Transverse colon (tissue), 4 donors: ENCODE measurements around the gene ANO1. TPM values are rescaled to one million over a fixed set of nuclear protein-coding genes. Genes with fewer than 3 reads are reported as not detected.

ENCODE experiments used
- DNase-seq: peaks from one replicate; pipeline ENCODE4 v3.0.0-alpha.2; 2019
- H3K27ac ChIP-seq, 4 donors: fragments of 200-600 bp; sonication (generic); 2 replicates each; pipeline ENCODE4 v1.5.1; 2016 to 2018; ENCODE audit warnings: inconsistent platforms in 4 of 4
- H3K27me3 ChIP-seq: fragments of 200-600 bp; sonication (generic); 2 replicates; pipeline ENCODE4 v1.5.1; 2017; ENCODE audit warnings: inconsistent platforms
- H3K36me3 ChIP-seq, 4 donors: fragments of 200-600 bp; sonication (generic); 2 replicates each; pipeline ENCODE4 v1.5.1; 2017 to 2019; ENCODE audit warnings: inconsistent platforms in 4 of 4
- H3K4me1 ChIP-seq, 4 donors: fragments of 200-600 bp; sonication (generic); 2 replicates each; pipeline ENCODE4 v1.5.1; 2017 to 2020; ENCODE audit warnings: inconsistent platforms in 4 of 4
- H3K4me3 ChIP-seq, 4 donors: fragments of 200-600 bp; sonication (generic); 1 replicate in 1 of 4; 2 replicates in 3 of 4; pipeline versions ENCODE4 v1.5.1 to v1.6.1; 2017 to 2019; ENCODE audit warnings: inconsistent platforms in 4 of 4
- H3K9me3 ChIP-seq, 2 donors: fragments of 200-600 bp; sonication (generic); 2 replicates each; pipeline ENCODE4 v1.5.1; 2017 to 2019; ENCODE audit warnings: inconsistent platforms in 2 of 2
- EP300 ChIP-seq: sonication (generic); formaldehyde crosslinking; IDR thresholded peaks from one replicate; pipeline ENCODE4 v1.6.1; 2017; ENCODE audit warnings: antibody characterized with exemption, low read depth
- POLR2A ChIP-seq: fragments of 450-650 bp; IDR thresholded peaks from one replicate; pipeline ENCODE4 v1.6.1; 2016; ENCODE audit warnings: antibody characterized with exemption, mild to moderate bottlenecking, moderate library complexity
- POLR2AphosphoS5 ChIP-seq, 3 donors: sonication (generic); formaldehyde crosslinking; IDR thresholded peaks; one replicate each; pipeline ENCODE4 v1.6.1; 2016; ENCODE audit warnings: antibody characterized with exemption in 3 of 3
- WGBS, 2 donors: methylation state at CpG; one replicate each; pipeline ENCODE4 v1.1.5; 2018; ENCODE audit warnings: low coverage in 1 of 2; 5-methylcytosine and 5-hydroxymethylcytosine counted together
- in situ Hi-C, 4 donors: fragments of 200-750 bp; cut with MboI; loops; one replicate each; pipeline versions ENCODE4 v1.15.0 to v1.15.1; 2017; ENCODE audit warnings: low sequenced_read_pairs in 3 of 4, low pct_ligation_motif_present in 1 of 4, low pct_unique_long_range_greater_than_20kb in 1 of 4
- intact Hi-C: fragments of 100-400 bp; cut with DNase I; formaldehyde crosslinking; loops from one replicate; pipeline ENCODE4 v1.15.1; 2023; ENCODE audit warnings: low total_unique reads
- total RNA-seq, 4 donors: library from RNA; depleted of rRNA; stranded (reverse); fragments of >200 nt; gene quantifications; one replicate each; pipeline ENCODE4 v1.1.0, GENCODE V29; 2016
- TF ChIP-seq, protein P1 (sequence below), 5 experiments: fragments of 200-600 bp in 3 of 5; fragments of 450-650 bp in 2 of 5; sonication (generic) in 3 of 5; IDR thresholded peaks; 1 replicate in 2 of 5; 2 replicates in 3 of 5; pipeline ENCODE4 v1.5.1; 2016 to 2017; ENCODE audit warnings: antibody characterized with exemption in 5 of 5, inconsistent platforms in 3 of 5, mild to moderate bottlenecking in 2 of 5, moderate library complexity in 1 of 5

Gene ANO1
- total RNA-seq, 4 donors from 2014 or later = 7.9 to 20.9 (median 11.3) TPM

DNA sequence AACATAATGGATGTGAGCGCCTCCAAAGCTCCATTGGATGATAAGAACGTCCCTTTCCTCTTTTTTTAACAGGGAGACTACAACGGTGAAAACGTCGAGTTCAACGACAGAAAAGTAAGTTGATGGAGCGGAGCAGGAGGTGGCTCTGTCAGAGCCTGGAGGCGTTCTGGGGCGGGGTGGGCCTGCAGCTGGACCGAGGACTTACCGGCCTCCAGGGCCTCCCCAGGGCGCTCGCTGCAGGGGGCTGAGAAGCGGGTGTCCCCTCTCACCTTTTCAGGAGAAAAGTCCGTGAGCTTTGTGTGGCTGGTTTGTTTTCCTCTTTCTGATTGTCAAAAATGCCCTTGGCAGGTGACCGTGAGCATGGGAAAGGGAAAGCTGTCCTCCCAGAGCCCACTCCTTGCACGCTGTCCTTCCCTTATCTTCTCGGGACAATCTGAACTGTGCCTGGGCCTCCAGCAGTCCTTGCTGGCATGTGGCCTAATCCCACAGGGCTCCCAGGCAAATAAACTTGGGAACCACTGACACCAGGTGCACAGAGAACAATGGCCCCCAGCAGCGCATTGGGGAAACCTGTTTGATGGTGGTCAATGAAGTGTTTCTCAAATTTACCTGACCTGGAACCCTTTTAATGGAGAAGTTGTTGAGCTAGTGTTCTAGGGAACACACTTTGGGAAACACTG is 38.4 kb downstream of the ANO1 start:
- Histone ChIP-seq H3K27me3 (peaks cover 3% of the 10 kb centered on the region), H3K27ac (no peak overlapping the region), H3K36me3 (no peaks in the 10 kb centered on the region), H3K4me3 (no peak overlapping the region), H3K9me3 (no peaks in the 10 kb centered on the region), H3K4me1 (peaks cover 0 to 8% (median 0%) of the 10 kb centered on the region in 4 donors)
- DNase-seq = no peak
- in situ Hi-C loops (no loop called here), intact Hi-C loops (no loop called here)
- TF ChIP-seq POLR2A (no peak), EP300 (no peak), POLR2AphosphoS5 (IDR thresholded peaks at IDR 0.05) (no peak)
- TF ChIP-seq, protein P1, sequence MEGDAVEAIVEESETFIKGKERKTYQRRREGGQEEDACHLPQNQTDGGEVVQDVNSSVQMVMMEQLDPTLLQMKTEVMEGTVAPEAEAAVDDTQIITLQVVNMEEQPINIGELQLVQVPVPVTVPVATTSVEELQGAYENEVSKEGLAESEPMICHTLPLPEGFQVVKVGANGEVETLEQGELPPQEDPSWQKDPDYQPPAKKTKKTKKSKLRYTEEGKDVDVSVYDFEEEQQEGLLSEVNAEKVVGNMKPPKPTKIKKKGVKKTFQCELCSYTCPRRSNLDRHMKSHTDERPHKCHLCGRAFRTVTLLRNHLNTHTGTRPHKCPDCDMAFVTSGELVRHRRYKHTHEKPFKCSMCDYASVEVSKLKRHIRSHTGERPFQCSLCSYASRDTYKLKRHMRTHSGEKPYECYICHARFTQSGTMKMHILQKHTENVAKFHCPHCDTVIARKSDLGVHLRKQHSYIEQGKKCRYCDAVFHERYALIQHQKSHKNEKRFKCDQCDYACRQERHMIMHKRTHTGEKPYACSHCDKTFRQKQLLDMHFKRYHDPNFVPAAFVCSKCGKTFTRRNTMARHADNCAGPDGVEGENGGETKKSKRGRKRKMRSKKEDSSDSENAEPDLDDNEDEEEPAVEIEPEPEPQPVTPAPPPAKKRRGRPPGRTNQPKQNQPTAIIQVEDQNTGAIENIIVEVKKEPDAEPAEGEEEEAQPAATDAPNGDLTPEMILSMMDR (IDR thresholded peaks at IDR 0.05) = no peak
- 86 to 87% methylated on average over 4 to 19 of the region's 19 CpGs for WGBS, 2 donors

- no peak for TF ChIP-seq POLR2AphosphoS5 (IDR thresholded peaks at IDR 0.05)
- no peaks in the 10 kb centered on the region for H3K4me1 ChIP-seq
- intact Hi-C loops = no loop called here
- in situ Hi-C loops = no loop called here
- no peak for DNase-seq
- peaks cover 3% of the 10 kb centered on the region for H3K27me3 ChIP-seq
- no peaks in the 10 kb centered on the region for H3K9me3 ChIP-seq
- no peaks in the 10 kb centered on the region for H3K36me3 ChIP-seq
- H3K4me3 ChIP-seq = no peak overlapping the region
- WGBS, 2 donors = 80 to 91% methylated on average over 3 to 7 of the region's 7 CpGs
- H3K27ac ChIP-seq = no peak overlapping the region
Measured at GRCh38 chr11:70117567-70118145, 39.5 kb downstream of the ANO1 start.

DNA sequence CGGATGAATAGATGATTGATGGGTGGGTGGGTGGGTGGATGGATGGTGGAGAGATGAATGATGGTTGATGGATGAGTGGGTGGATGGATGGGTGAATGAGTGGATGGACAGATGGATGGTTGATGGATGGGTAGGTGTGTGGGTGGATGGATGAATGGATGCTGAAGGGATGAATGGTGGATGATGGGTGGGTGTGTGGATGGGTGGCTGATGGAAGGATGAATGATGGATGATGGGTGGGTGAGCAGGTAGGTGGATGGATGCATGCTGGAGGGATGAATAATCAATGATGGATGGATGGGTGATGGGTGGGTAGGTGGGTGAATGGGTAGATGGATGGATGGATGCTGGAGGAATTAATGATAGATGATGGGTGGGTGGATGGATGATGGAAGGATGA is 40.5 kb downstream of the ANO1 start:
- Histone ChIP-seq H3K27ac (no peak overlapping the region), H3K9me3 (no peaks in the 10 kb centered on the region), H3K36me3 (no peaks in the 10 kb centered on the region), H3K4me1 (no peaks in the 10 kb centered on the region), H3K27me3 (peaks cover 3% of the 10 kb centered on the region), H3K4me3 (no peak overlapping the region)
- TF ChIP-seq POLR2AphosphoS5 (IDR thresholded peaks at IDR 0.05) = no peak
- TF ChIP-seq, protein P1 (IDR thresholded peaks at IDR 0.05) = no peak
- no peak for TF ChIP-seq EP300
- no peak for TF ChIP-seq POLR2A
- no peak for DNase-seq
- in situ Hi-C loops = no loop called here
- intact Hi-C loops = no loop called here
- WGBS, 2 donors = 80 to 92% methylated on average over 1 of the region's 1 CpG

GRCh38 chr11:70119502-70119901 is 41.4 kb downstream of the ANO1 start:
- TF ChIP-seq POLR2A = no peak
- no peak for TF ChIP-seq EP300
- TF ChIP-seq POLR2AphosphoS5 (IDR thresholded peaks at IDR 0.05) = no peak
- TF ChIP-seq, protein P1 (IDR thresholded peaks at IDR 0.05) = no peak
- Histone ChIP-seq H3K36me3 (no peaks in the 10 kb centered on the region), H3K9me3 (no peaks in the 10 kb centered on the region), H3K27me3 (peaks cover 3% of the 10 kb centered on the region), H3K4me3 (no peak overlapping the region), H3K4me1 (no peaks in the 10 kb centered on the region), H3K27ac (no peak overlapping the region)
- in situ Hi-C loops = no loop called here
- 75 to 95% methylated on average over 1 to 2 of the region's 2 CpGs for WGBS, 2 donors
- no peak for DNase-seq
- intact Hi-C loops = no loop called here
